PC-3 (cell line): Measurements from ENCODE around the gene PLSCR1. TPM values are rescaled to one million over a fixed set of nuclear protein-coding genes. Genes with fewer than 3 reads are reported as not detected.

ENCODE experiments used
- ATAC-seq: fragments of 200-7000 bp; cut with Tn5 transposase; 2 replicates; pipeline ENCODE4 v1.9.1; 2020; ENCODE audit warnings: mild to moderate bottlenecking, moderate library complexity
- BruUV-seq: library from RNA; stranded (reverse); fragments of 400-500 nt; replicated peaks from 2 replicates; lab custom pipeline; 2021; lab: Mats Ljungman, UMichigan
- CTCF ChIA-PET: fragments of 300-600 bp; sonication (Branson Sonifier 250); formaldehyde crosslinking; loops from one replicate; lab custom pipeline; 2022; ENCODE audit warnings: antibody characterized with exemption; lab: Charles Lee
- POLR2A ChIA-PET: fragments of 300-600 bp; sonication (Branson Sonifier 250); formaldehyde crosslinking; loops from one replicate; lab custom pipeline; 2022; ENCODE audit warnings: antibody characterized with exemption; ENCODE audit not compliant: unreplicated experiment; lab: Charles Lee
- DNase-seq: peaks from one replicate; pipeline ENCODE4 v3.0.0-alpha.2; 2015
- H2AFZ ChIP-seq: fragments of 300-600 bp; sonication (generic); 2 replicates; pipeline ENCODE4 v1.6.0; 2016; ENCODE audit warnings: antibody characterized with exemption, low read length
- H3F3A ChIP-seq: fragments of 300-600 bp; sonication (generic); one replicate; pipeline ENCODE4 v1.6.0; 2017; ENCODE audit warnings: antibody characterized with exemption, low read length, control low read depth, mild to moderate bottlenecking; ENCODE audit not compliant: unreplicated experiment
- H3K27ac ChIP-seq: fragments of 300-600 bp; sonication (generic); 2 replicates; pipeline ENCODE4 v1.5.1; 2016; ENCODE audit warnings: mild to moderate bottlenecking, low read length
- H3K27me3 ChIP-seq: fragments of 300-600 bp; sonication (generic); 2 replicates; pipeline ENCODE4 v1.6.1; 2016; ENCODE audit warnings: low read length, mixed read lengths
- H3K36me3 ChIP-seq: fragments of 300-600 bp; sonication (generic); 2 replicates; pipeline ENCODE4 v1.6.1; 2016; ENCODE audit warnings: low read depth, mixed run types, low read length, mixed read lengths
- H3K4me1 ChIP-seq: fragments of 300-600 bp; sonication (generic); 2 replicates; pipeline ENCODE4 v1.5.1; 2016; ENCODE audit warnings: low read length; ENCODE audit not compliant: insufficient read depth
- H3K4me2 ChIP-seq: fragments of 300-600 bp; sonication (generic); 2 replicates; pipeline ENCODE4 v1.6.0; 2016; ENCODE audit warnings: low read length
- H3K4me3 ChIP-seq: fragments of 300-600 bp; sonication (generic); 2 replicates; pipeline ENCODE4 v1.5.1; 2016; ENCODE audit warnings: mild to moderate bottlenecking, low read length, mixed read lengths
- H3K79me2 ChIP-seq: fragments of 300-600 bp; sonication (generic); 2 replicates; pipeline ENCODE4 v1.6.1; 2017; ENCODE audit warnings: low read length, mixed read lengths
- H3K9ac ChIP-seq: fragments of 300-600 bp; sonication (generic); 2 replicates; pipeline ENCODE4 v1.6.0; 2016; ENCODE audit warnings: mild to moderate bottlenecking, low read length
- H3K9me2 ChIP-seq: fragments of 300-600 bp; sonication (generic); replicated peaks from 2 replicates; pipeline ENCODE4 v1.6.1; 2016; ENCODE audit warnings: mixed run types, low read length, mixed read lengths
- H3K9me3 ChIP-seq: fragments of 300-600 bp; sonication (generic); 2 replicates; pipeline ENCODE4 v1.6.1; 2016; ENCODE audit warnings: low read length, mixed read lengths
- H4K20me1 ChIP-seq: fragments of 300-600 bp; sonication (generic); 2 replicates; pipeline ENCODE4 v1.6.1; 2016; ENCODE audit warnings: low read length, mixed read lengths
- CTCF ChIP-seq: fragments of 300-600 bp; sonication (generic); conservative IDR thresholded peaks from 2 replicates; pipeline ENCODE4 v1.5.1; 2017; ENCODE audit warnings: antibody characterized with exemption, low read depth, mild to moderate bottlenecking, low read length
- EZH2 ChIP-seq: fragments of 300-600 bp; sonication (generic); IDR thresholded peaks from one replicate; pipeline ENCODE4 v1.6.1; 2017; ENCODE audit warnings: antibody characterized with exemption, mild to moderate bottlenecking, low read length; ENCODE audit not compliant: unreplicated experiment
- EZH2phosphoT487 ChIP-seq: fragments of 300-600 bp; sonication (generic); IDR thresholded peaks from 2 replicates; pipeline ENCODE4 v1.6.1; 2018; ENCODE audit warnings: mild to moderate bottlenecking, antibody characterized with exemption, low read length, borderline replicate concordance
- intact Hi-C: fragments of 100-400 bp; cut with micrococcal nuclease; formaldehyde crosslinking; loops from 2 replicates; pipeline ENCODE4 v1.9.0; 2023
- total RNA-seq: library from RNA; depleted of rRNA; stranded (reverse); fragments of >200 nt; gene quantifications from 2 replicates; pipeline ENCODE4 v1.2.3, GENCODE V29; 2014

PLSCR1 gene
- total RNA-seq, 1 experiment from 2014 or later: 48.8 TPM

DNA sequence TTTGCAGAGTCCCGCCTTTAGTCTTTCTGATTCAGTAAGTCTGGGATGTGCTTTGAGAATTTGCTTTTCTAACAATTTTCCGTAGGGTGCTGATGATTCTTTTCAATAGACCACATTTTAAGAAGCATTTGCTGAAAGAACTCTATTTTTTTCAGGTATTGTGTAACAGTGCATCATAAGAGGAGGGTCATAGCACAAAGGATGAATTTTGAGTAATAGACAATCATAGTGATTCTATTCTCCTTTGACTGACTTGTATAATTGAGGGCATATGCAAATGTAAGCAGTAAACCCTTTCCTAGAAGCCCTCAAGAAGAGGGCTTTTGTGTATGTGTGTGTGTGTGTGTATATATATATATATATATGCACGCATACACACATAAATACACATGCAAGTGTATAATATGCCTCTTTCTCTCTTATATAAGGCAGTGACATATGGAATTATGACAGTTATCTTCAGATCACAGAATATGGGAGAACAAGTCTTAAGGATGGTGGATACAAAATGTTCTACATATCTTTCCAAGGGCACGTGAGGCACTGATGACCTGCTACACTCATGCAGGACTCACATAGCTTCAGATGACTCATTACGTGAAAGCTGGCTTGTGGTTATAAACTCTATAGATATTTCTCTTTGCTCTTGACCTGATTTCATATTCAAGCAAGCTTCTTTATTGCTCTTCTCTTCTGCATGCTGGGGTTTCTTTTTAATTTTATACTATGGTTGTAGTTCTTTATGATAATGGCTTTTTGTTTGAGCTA is 6.5 kb upstream of the PLSCR1 start:
- Histone ChIP-seq H3K9ac (no peak overlapping the region), H3K4me1 (peaks cover 12% of the 10 kb centered on the region), H3K9me3 (no peaks in the 10 kb centered on the region), H3F3A (no peaks in the 10 kb centered on the region), H3K4me3 (no peak overlapping the region), H2AFZ (no peak overlapping the region), H3K36me3 (no peaks in the 10 kb centered on the region), H4K20me1 (no peaks in the 10 kb centered on the region), H3K27me3 (no peaks in the 10 kb centered on the region), H3K27ac (0 out of 2 replicates have a peak overlapping the region, but pooled peaks have one; percentile 14), H3K4me2 (peak overlapping the region; percentile 32; the same call in 1 of the 2 replicates), H3K9me2 (0 out of 2 replicates have a peak, but pooled peaks cover 3% of the 10 kb centered on the region), H3K79me2 (no peaks in the 10 kb centered on the region)
- peak; percentile 96 for ATAC-seq
- intact Hi-C loops: no loop called here
- no TSS peak for BruUV-seq
- POLR2A ChIA-PET: no interaction called here
- DNase-seq: peak; percentile 82
- no peak for TF ChIP-seq EZH2
- TF ChIP-seq EZH2phosphoT487: no peak
- no peak for TF ChIP-seq CTCF
- CTCF ChIA-PET: interaction anchor here (0.5 kb wide), 1 partner anchor 129 kb away, joined by 3 read pairs; no protein-coding TSS in a partner anchor

- no TSS peak for BruUV-seq
- Histone ChIP-seq H3K9ac (no peak overlapping the region), H3K36me3 (no peaks in the 10 kb centered on the region), H3K27me3 (no peaks in the 10 kb centered on the region), H3K9me2 (0 out of 2 replicates have a peak, but pooled peaks cover 3% of the 10 kb centered on the region), H2AFZ (no peak overlapping the region), H3K4me3 (no peak overlapping the region), H3K4me2 (peak overlapping the region; percentile 1; the same call in 1 of the 2 replicates), H4K20me1 (no peaks in the 10 kb centered on the region), H3K27ac (no peak overlapping the region), H3K9me3 (no peaks in the 10 kb centered on the region), H3F3A (no peaks in the 10 kb centered on the region), H3K4me1 (peaks cover 14% of the 10 kb centered on the region), H3K79me2 (peaks cover 2% of the 10 kb centered on the region; the same call in 1 of the 2 replicates)
- POLR2A ChIA-PET: no interaction called here
- CTCF ChIA-PET: no interaction called here
- intact Hi-C loops: no loop called here
- no peak for DNase-seq
- no peak for ATAC-seq
- TF ChIP-seq EZH2 (no peak), EZH2phosphoT487 (no peak), CTCF (no peak)
Observed at GRCh38 chr3:146550070-146550615, 5.7 kb upstream of the PLSCR1 start.
